Thymus (tissue), 11 donors: ENCODE measurements around the gene PAPLN. TPM values are rescaled to one million over a fixed set of nuclear protein-coding genes. Genes with fewer than 3 reads are reported as not detected.

ENCODE experiments used
- DNase-seq, 9 donors: peaks; one replicate each; pipeline ENCODE4 v3.0.0-alpha.2; 2013; ENCODE audit warnings: low spot score in 9 of 9, low read depth in 6 of 9, missing footprints in 1 of 9
- H3K27ac ChIP-seq, 2 donors: one replicate each; pipeline ENCODE4 v1.5.1; 2013; ENCODE audit warnings: control low read depth in 1 of 2, low read depth in 1 of 2, low read length in 1 of 2, mild to moderate bottlenecking in 1 of 2, moderate library complexity in 1 of 2
- H3K27me3 ChIP-seq, 2 donors: one replicate each; pipeline ENCODE4 v1.5.1; 2013; ENCODE audit warnings: low read length in 1 of 2; ENCODE audit not compliant: control insufficient read depth in 2 of 2, insufficient read depth in 1 of 2
- H3K36me3 ChIP-seq, 2 donors: one replicate each; pipeline ENCODE4 v1.5.1; 2013; ENCODE audit warnings: low read length in 1 of 2, mild to moderate bottlenecking in 1 of 2, moderate library complexity in 1 of 2; ENCODE audit not compliant: control insufficient read depth in 2 of 2, insufficient read depth in 2 of 2
- H3K4me1 ChIP-seq, 2 donors: one replicate each; pipeline ENCODE4 v1.5.1; 2013; ENCODE audit warnings: low read length in 2 of 2; ENCODE audit not compliant: control insufficient read depth in 2 of 2, insufficient read depth in 2 of 2
- H3K4me3 ChIP-seq, 2 donors: one replicate each; pipeline ENCODE4 v1.5.1; 2013; ENCODE audit warnings: low read length in 2 of 2, control low read depth in 1 of 2, mild to moderate bottlenecking in 1 of 2
- H3K9me3 ChIP-seq, 2 donors: one replicate each; pipeline ENCODE4 v1.5.1; 2013; ENCODE audit warnings: low read length in 1 of 2, mild to moderate bottlenecking in 1 of 2; ENCODE audit not compliant: control insufficient read depth in 2 of 2, insufficient read depth in 1 of 2
- WGBS: extraction: QIAGEN DNeasy Blood & Tissue Kit; methylation state at CpG from one replicate; pipeline ENCODE4 v1.1.7; 2013; 5-methylcytosine and 5-hydroxymethylcytosine counted together
- polyA plus RNA-seq: library from polyadenylated mRNA; stranded (reverse); fragments of 200-250 nt; gene quantifications from one replicate; pipeline ENCODE4 v1.2.3, GENCODE V29; 2013
- total RNA-seq: library from RNA; stranded (reverse); fragments of 120-200 nt; gene quantifications from one replicate; pipeline ENCODE4 v1.2.4, GENCODE V29; 2013
- donor health status: healthy.

PAPLN gene
- total and polyA plus RNA-seq, 2 donors = 8.7 to 20.0 TPM

DNA sequence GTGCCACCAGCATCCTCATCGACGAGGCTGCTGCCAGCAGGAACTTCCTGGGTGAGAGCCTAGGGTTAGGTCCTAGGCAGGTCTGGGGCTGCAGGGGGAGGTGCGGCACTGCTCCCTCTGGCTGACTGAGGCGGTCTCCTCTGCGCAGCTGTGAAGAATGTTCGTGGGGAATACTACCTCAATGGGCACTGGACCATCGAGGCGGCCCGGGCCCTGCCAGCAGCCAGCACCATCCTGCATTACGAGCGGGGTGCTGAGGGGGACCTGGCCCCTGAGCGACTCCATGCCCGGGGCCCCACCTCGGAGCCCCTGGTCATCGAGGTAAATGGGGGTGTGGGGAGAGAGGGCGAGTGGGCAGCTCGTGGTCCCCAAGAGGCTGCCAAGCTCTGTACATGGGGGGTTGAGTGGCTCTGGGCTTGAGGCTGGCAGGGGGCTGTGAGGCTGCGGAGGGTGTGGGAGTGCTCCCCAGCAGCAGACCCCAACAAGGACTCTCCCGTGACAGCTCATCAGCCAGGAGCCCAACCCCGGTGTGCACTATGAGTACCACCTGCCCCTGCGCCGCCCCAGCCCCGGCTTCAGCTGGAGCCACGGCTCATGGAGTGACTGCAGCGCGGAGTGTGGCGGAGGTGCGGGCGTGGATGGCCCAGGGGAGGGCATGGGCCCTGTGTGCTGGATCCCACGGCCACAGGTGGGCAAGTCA is 14.4 kb downstream of the PAPLN start:
- no peak for DNase-seq
- Histone ChIP-seq H3K4me1 (peaks cover under 1 to 4% of the 10 kb centered on the region in 2 donors), H3K36me3 (no peaks in the 10 kb centered on the region), H3K4me3 (no peak overlapping the region), H3K27me3 (peaks cover 0 to 5% of the 10 kb centered on the region in 2 donors), H3K27ac (no peak overlapping the region), H3K9me3 (no peaks in the 10 kb centered on the region)
- WGBS = 98% methylated on average over 30 of the region's 30 CpGs

DNA sequence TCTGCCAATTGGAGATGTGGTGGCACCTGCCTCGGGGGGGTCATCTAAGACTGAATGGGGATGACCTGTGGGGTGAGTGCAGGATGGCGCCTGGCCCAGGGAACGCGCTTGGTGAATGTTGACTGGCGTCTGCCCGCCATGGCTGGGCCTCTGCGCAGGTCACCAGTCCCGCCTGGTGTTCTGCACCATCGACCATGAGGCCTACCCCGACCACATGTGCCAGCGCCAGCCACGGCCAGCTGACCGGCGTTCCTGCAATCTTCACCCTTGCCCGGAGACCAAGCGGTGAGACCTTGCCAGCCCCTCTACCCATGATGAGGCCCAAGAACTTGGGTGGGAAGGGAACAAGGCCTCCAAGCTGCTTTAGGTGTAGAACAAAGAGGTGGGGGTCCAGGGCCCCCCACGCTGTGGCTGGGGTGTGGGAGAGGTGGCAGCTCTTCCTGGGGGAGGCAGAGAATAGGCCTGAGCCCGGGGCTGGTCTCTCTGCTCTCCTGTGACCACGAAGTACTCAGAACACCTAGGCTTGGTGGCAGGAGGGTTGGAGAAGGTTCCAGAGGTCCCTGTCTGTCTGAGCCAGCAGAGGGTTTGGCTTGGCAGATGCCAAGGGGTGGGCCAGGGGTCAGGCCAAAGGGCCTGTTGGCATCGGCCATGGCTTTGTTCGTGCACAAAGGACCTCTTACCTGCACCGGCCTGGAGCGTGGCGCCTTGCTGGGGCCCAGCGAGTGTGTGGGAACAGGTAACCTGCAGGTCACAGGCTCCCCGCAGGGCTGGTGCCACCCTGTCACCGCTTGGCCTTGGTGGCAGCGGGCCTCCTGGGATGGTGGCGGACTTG is 15.4 kb downstream of the PAPLN start:
- 92% methylated on average over 29 of the region's 29 CpGs for WGBS

DNA sequence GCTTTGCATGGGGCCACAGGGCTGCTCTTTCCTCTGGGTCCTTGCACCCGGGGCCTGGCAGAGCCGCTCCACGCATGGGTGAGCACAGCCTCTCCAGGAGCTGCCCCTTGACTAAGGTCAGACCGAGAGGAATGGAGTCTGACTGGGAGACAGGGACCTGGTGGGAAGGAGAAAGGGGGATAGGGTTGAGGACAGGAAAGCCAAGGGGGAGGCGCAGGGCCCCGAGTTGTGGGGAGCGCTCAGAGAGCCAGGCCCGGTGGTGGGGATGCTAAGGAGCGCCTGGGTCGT is 16.0 kb downstream of the PAPLN start:
- DNase-seq = no peak
- peaks cover 0 to 2% of the 10 kb centered on the region in 2 donors for H3K4me1 ChIP-seq
- no peaks in the 10 kb centered on the region for H3K9me3 ChIP-seq
- H3K36me3 ChIP-seq = no peaks in the 10 kb centered on the region
- no peak overlapping the region for H3K4me3 ChIP-seq
- WGBS = 95% methylated on average over 10 of the region's 10 CpGs
- H3K27ac ChIP-seq = no peak overlapping the region
- H3K27me3 ChIP-seq = no peaks in the 10 kb centered on the region

More for the DNA sequence above, 15.4 kb downstream of the PAPLN start:
- Histone ChIP-seq H3K27me3 (no peaks in the 10 kb centered on the region), H3K4me1 (peaks cover 0 to 4% of the 10 kb centered on the region in 2 donors), H3K4me3 (no peak overlapping the region), H3K36me3 (no peaks in the 10 kb centered on the region), H3K27ac (no peak overlapping the region), H3K9me3 (no peaks in the 10 kb centered on the region)
- DNase-seq = no peak

DNA sequence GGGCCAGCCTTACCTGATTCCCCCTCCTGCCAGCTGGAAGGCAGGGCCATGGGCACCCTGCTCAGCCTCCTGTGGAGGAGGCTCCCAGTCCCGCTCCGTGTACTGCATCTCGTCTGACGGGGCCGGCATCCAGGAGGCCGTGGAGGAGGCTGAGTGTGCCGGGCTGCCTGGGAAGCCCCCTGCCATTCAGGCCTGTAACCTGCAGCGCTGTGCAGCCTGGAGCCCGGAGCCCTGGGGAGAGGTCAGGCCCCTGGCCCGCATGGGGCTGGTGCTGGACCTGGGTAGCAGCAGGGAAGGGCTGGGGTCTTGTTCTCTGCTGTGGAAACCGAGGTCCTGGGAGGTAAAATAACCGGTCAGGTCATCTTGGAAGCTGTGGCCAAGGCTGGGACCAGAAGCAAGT is 16.4 kb downstream of the PAPLN start:
- Histone ChIP-seq H3K4me3 (no peak overlapping the region), H3K9me3 (no peaks in the 10 kb centered on the region), H3K36me3 (no peaks in the 10 kb centered on the region), H3K27ac (no peak overlapping the region), H3K27me3 (no peaks in the 10 kb centered on the region), H3K4me1 (no peaks in the 10 kb centered on the region)
- 97% methylated on average over 12 of the region's 12 CpGs for WGBS
- DNase-seq = no peak

DNA sequence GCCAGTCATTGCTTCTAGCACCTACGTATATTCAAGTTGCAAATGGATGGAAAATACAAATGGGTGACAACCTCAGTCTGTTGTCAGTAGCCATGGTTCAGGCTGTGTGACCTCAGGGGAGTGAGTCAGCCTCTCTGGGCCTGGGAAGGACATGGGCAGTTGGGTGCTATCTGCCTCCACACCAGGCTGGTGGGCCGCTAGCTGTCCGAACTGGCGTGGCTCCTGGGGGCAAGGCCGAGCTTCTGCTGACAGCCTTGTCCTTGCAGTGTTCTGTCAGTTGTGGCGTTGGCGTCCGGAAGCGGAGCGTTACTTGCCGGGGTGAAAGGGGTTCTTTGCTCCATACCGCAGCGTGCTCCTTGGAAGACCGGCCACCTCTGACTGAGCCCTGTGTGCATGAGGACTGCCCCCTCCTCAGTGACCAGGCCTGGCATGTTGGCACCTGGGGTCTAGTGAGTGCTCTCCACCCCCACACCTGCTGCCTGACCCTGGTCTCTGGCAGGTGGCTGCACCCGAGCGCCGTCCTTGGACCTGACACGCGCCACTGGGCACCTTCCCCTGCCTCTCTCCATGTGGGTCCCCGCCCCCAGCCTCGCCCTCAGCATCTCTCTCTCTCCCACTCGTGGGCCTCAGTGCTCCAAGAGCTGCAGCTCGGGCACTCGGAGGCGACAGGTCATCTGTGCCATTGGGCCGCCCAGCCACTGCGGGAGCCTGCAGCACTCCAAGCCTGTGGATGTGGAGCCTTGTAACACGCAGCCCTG is 17.1 kb downstream of the PAPLN start:
- Histone ChIP-seq H3K4me3 (no peak overlapping the region), H3K27ac (no peak overlapping the region), H3K36me3 (no peaks in the 10 kb centered on the region), H3K27me3 (no peaks in the 10 kb centered on the region), H3K4me1 (no peaks in the 10 kb centered on the region), H3K9me3 (no peaks in the 10 kb centered on the region)
- DNase-seq = no peak
- 98% methylated on average over 28 of the region's 28 CpGs for WGBS

DNA sequence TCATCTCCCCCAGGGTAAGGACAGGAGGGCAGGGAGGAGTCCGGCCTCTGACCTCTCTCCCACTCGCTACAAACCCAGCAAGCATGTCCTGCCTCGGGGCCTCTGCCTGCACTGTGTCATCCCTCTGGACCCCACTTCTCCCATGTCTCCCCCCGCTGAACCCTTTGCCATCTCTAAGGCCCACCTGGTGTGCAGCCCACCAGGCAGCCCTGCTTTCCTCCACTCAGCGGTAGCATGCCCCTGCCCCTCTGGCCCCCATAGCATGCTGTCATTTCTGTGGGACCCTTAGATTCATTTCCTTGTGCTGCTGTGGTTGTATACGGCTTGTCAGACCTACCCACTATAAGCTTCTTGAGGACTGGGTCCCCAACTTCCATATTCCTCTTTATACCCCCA is 17.7 kb downstream of the PAPLN start:
- Histone ChIP-seq H3K4me3 (no peak overlapping the region), H3K27me3 (no peaks in the 10 kb centered on the region), H3K36me3 (no peaks in the 10 kb centered on the region), H3K27ac (no peak overlapping the region), H3K4me1 (no peaks in the 10 kb centered on the region), H3K9me3 (no peaks in the 10 kb centered on the region)
- WGBS = 95% methylated on average over 6 of the region's 6 CpGs
- no peak for DNase-seq

DNA sequence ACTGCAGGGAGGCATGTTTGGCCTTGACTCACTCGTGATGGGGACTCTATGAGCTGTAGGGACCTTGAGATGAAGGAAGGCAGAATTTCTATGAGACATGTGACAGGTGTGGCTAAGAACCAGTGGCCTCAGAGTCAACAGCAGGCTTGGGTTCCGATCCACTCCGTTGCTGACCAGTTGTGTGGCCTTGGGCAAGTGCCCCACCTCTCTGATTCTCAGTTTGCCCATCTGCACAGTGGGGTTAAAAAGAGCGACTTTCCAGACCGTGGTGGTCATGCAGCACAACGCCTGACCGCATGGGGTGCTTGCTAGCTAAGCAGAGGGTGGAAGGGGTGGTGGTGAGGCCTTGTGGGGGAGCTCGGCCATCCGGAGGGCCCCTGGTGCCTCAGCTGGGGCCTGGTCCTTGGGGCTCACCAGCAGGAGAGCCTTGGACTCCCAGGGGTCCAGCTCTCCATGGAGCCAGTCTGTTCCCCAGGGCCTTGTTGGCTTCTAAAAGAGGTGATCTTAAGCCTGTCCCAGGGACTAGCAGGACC is 18.5 kb downstream of the PAPLN start:
- H3K4me1 ChIP-seq = no peaks in the 10 kb centered on the region
- H3K27me3 ChIP-seq = no peaks in the 10 kb centered on the region
- WGBS = 94% methylated on average over 9 of the region's 9 CpGs
- no peak overlapping the region for H3K27ac ChIP-seq
- H3K36me3 ChIP-seq = no peaks in the 10 kb centered on the region
- H3K4me3 ChIP-seq = no peak overlapping the region
- DNase-seq = no peak
- H3K9me3 ChIP-seq = no peaks in the 10 kb centered on the region

DNA sequence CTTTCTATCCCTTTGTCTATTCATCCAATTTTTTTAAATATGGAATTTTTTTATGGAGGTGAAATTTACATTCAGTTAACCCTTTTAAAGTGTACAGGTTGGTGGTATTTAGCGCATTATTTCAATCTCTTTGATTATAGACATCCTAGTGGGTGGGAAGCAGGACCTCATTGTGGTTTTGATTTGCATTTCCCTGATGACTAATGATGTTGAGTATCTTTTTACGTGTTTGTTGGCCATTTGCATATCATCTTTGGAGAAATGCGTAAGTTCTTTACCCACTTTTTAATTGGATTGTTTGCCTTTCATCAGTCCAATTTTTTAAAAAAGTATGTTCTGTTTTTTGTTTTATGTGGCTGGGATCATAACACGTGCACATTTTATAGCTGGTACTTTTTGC is 20.8 kb downstream of the PAPLN start:
- WGBS = 92% methylated on average over 4 of the region's 4 CpGs
- H3K36me3 ChIP-seq = no peaks in the 10 kb centered on the region
- H3K9me3 ChIP-seq = no peaks in the 10 kb centered on the region
- no peak overlapping the region for H3K27ac ChIP-seq
- no peak overlapping the region for H3K4me3 ChIP-seq
- no peak for DNase-seq
- no peaks in the 10 kb centered on the region for H3K4me1 ChIP-seq
- H3K27me3 ChIP-seq = no peaks in the 10 kb centered on the region
